HepG2 (cell line): ENCODE data around the gene HAPLN2. TPM values are rescaled to one million over a fixed set of nuclear protein-coding genes. Genes with fewer than 3 reads are reported as not detected.

Source experiments
- ARID4A ChIP-seq: sonication (generic); formaldehyde crosslinking; IDR thresholded peaks from 2 replicates; pipeline ENCODE4 v1.5.0; 2020; ENCODE audit warnings: mild to moderate bottlenecking, missing genetic modification reagents, borderline replicate concordance
- ATF7-NPFF ChIP-seq: sonication (generic); formaldehyde crosslinking; IDR thresholded peaks from 2 replicates; pipeline ENCODE4 v1.8.1; 2023; ENCODE audit warnings: mild to moderate bottlenecking, low read depth, missing genetic modification reagents, moderate library complexity
- FLYWCH1 ChIP-seq: sonication (generic); formaldehyde crosslinking; IDR thresholded peaks from 2 replicates; pipeline ENCODE4 v1.8.1; 2023; ENCODE audit warnings: mild to moderate bottlenecking, missing genetic modification reagents
- HMGA1 ChIP-seq: sonication (generic); formaldehyde crosslinking; conservative IDR thresholded peaks from 2 replicates; pipeline ENCODE4 v1.4.0; 2020; ENCODE audit warnings: missing genetic modification reagents
- IRF1 ChIP-seq: sonication (generic); formaldehyde crosslinking; IDR thresholded peaks from 2 replicates; pipeline ENCODE4 v1.4.0; 2020; ENCODE audit warnings: low read depth, mild to moderate bottlenecking, missing genetic modification reagents
- JUNB ChIP-seq: sonication (generic); formaldehyde crosslinking; IDR thresholded peaks from 2 replicates; pipeline ENCODE4 v1.8.0; 2022; ENCODE audit warnings: missing genetic modification reagents, mild to moderate bottlenecking, borderline replicate concordance
- MAFG ChIP-seq: sonication (generic); formaldehyde crosslinking; IDR thresholded peaks from 2 replicates; pipeline ENCODE4 v1.5.1; 2020; ENCODE audit warnings: mild to moderate bottlenecking, missing genetic modification reagents
- MAZ ChIP-seq, 2 experiments: sonication (generic) in 1 of 2; formaldehyde crosslinking in 1 of 2; IDR thresholded peaks; 2 replicates each; pipeline versions ENCODE4 v1.5.0 to v1.6.1; 2012 to 2020; ENCODE audit warnings: low read depth in 2 of 2, mild to moderate bottlenecking in 2 of 2, borderline replicate concordance in 1 of 2, improper control_type of control experiment in 1 of 2, low read length in 1 of 2, missing genetic modification reagents in 1 of 2, moderate library complexity in 1 of 2
- NR1H2 ChIP-seq: sonication (generic); formaldehyde crosslinking; IDR thresholded peaks from 2 replicates; pipeline ENCODE4 v1.8.1; 2022; ENCODE audit warnings: low read depth, missing genetic modification reagents, borderline replicate concordance
- PPARG ChIP-seq: conservative IDR thresholded peaks from 2 replicates; pipeline ENCODE4 v1.6.1; 2016; ENCODE audit warnings: missing biosample characterization, missing genetic modification reagents
- REPIN1 ChIP-seq: sonication (generic); formaldehyde crosslinking; IDR thresholded peaks from 2 replicates; pipeline ENCODE4 v1.8.0; 2022; ENCODE audit warnings: missing genetic modification reagents, low read depth, mild to moderate bottlenecking, borderline replicate concordance
- SMARCC2 ChIP-seq: fragments of 450-650 bp; IDR thresholded peaks from 2 replicates; pipeline ENCODE4 v1.6.1; 2017; ENCODE audit warnings: antibody characterized with exemption, mild to moderate bottlenecking
- SRY ChIP-seq: sonication (generic); formaldehyde crosslinking; IDR thresholded peaks from 2 replicates; pipeline ENCODE4 v1.8.0; 2022; ENCODE audit warnings: mild to moderate bottlenecking, missing genetic modification reagents
- TFDP2 ChIP-seq: sonication (generic); formaldehyde crosslinking; IDR thresholded peaks from 2 replicates; pipeline ENCODE4 v1.4.0; 2020; ENCODE audit warnings: missing genetic modification reagents
- ZNF367 ChIP-seq: sonication (generic); formaldehyde crosslinking; IDR thresholded peaks from 2 replicates; pipeline ENCODE4 v1.4.0; 2020; ENCODE audit warnings: missing genetic modification reagents, borderline replicate concordance
- ZNF552 ChIP-seq: sonication (generic); formaldehyde crosslinking; IDR thresholded peaks from 2 replicates; pipeline ENCODE4 v1.9.0; 2022; ENCODE audit warnings: missing genetic modification reagents, mild to moderate bottlenecking, borderline replicate concordance
- ZNF607 ChIP-seq: sonication (generic); formaldehyde crosslinking; IDR thresholded peaks from 2 replicates; pipeline ENCODE4 v1.5.1; 2020; ENCODE audit warnings: missing genetic modification reagents, mild to moderate bottlenecking, borderline replicate concordance
- ZNF737 ChIP-seq: sonication (generic); formaldehyde crosslinking; IDR thresholded peaks from 2 replicates; pipeline ENCODE4 v1.5.0; 2020; ENCODE audit warnings: missing genetic modification reagents, mild to moderate bottlenecking, borderline replicate concordance
- ZNF800 ChIP-seq: sonication (generic); formaldehyde crosslinking; IDR thresholded peaks from 2 replicates; pipeline ENCODE4 v1.4.0; 2020; ENCODE audit warnings: missing genetic modification reagents
- polyA plus RNA-seq, 8 experiments: library from polyadenylated mRNA; depleted of rRNA in 3 of 8; stranded (reverse) in 7 of 8; unstranded in 1 of 8; fragments of >200 nt; fragmentation: Illumina TruSeq in 4 of 8; extraction: Trizol in 4 of 8; gene quantifications; 2 replicates each; pipeline versions ENCODE4 v1.2.1 to v1.2.3, GENCODE V29; 2011 to 2016; ENCODE audit warnings: low read depth in 4 of 8, missing spikeins in 1 of 8, mixed read lengths in 1 of 8; ENCODE audit not compliant: insufficient read depth in 1 of 8
- total RNA-seq, 5 experiments: library from RNA; depleted of rRNA; stranded (reverse); fragments of >200 nt; fragmentation: Illumina TruSeq; extraction: Trizol; gene quantifications; 2 replicates each; pipeline ENCODE4 v1.2.3, GENCODE V29; 2016; ENCODE audit warnings: low read depth in 1 of 5

HAPLN2 gene
- total and polyA plus RNA-seq, 2 of the 13 experiments (the other 11 are each of a cell fraction or from before 2014, with no cell fraction given), result not detected

- TF ChIP-seq TFDP2 (no peak), ATF7-NPFF (CRISPR knock-in tag) (peak; percentile 84; the same call in 1 of the 2 replicates), ZNF552 (CRISPR knock-in tag) (0 out of 2 replicates have a peak, but pooled peaks have one; percentile 35), JUNB (no peak), ZNF607 (no peak), FLYWCH1 (CRISPR knock-in tag) (peak; percentile 7; the same call in 1 of the 2 replicates), MAZ (IDR thresholded peaks at IDR 0.05; ENCODE audit: borderline replicate concordance, low read depth, low read length) (no peak), MAZ (CRISPR knock-in tag; IDR thresholded peaks at IDR 0.05; ENCODE audit: low read depth) (peak; percentile 75), ZNF800 (CRISPR knock-in tag) (peak; percentile 51; the same call in 1 of the 2 replicates), REPIN1 (CRISPR knock-in tag) (peak; percentile 36; the same call in 1 of the 2 replicates), ZNF367 (no peak), SMARCC2 (no peak), PPARG (CRISPR knock-in tag) (no peak), NR1H2 (CRISPR knock-in tag) (0 out of 2 replicates have a peak, but pooled peaks have one; percentile 28), IRF1 (no peak), ZNF737 (CRISPR knock-in tag) (0 out of 2 replicates have a peak, but pooled peaks have one; percentile 17), SRY (peak; percentile 46; the same call in 1 of the 2 replicates), ARID4A (CRISPR knock-in tag) (peak; percentile 69; the same call in 1 of the 2 replicates), MAFG (no peak), HMGA1 (CRISPR knock-in tag) (no peak)
Observed at GRCh38 chr1:156591432-156592157, 27.6 kb upstream of the HAPLN2 start, which contains the start of gene NAXE (continued).
